DOHH2 (cell line): ENCODE results near the gene HNRNPD.
"Not testable (repeated sequence)": the region's sequence is repeated elsewhere in the genome, so short reads cannot be mapped to it uniquely, and the experiment has no call there.

ENCODE experiments used
- H3F3A ChIP-seq: fragments of 200-600 bp; sonication (generic), shearing (Covaris generic); 2 replicates; pipeline ENCODE4 v1.6.0; 2016; ENCODE audit warnings: antibody characterized with exemption, mild to moderate bottlenecking; ENCODE audit not compliant: control insufficient read depth, insufficient read depth
- H3K27ac ChIP-seq: fragments of 200-600 bp; sonication (generic); 2 replicates; pipeline ENCODE4 v1.5.1; 2014; ENCODE audit warnings: low read depth, mild to moderate bottlenecking, low read length, moderate library complexity
- H3K27me3 ChIP-seq: fragments of 200-600 bp; sonication (generic); 2 replicates; pipeline ENCODE4 v1.6.1; 2014; ENCODE audit warnings: mild to moderate bottlenecking, low read length, mixed read lengths; ENCODE audit not compliant: control insufficient read depth
- H3K36me3 ChIP-seq: fragments of 200-600 bp; sonication (generic); 2 replicates; pipeline ENCODE4 v1.6.1; 2014; ENCODE audit warnings: mild to moderate bottlenecking, low read length, moderate library complexity, mixed read lengths; ENCODE audit not compliant: control insufficient read depth
- H3K4me1 ChIP-seq: fragments of 200-600 bp; sonication (generic); 2 replicates; pipeline ENCODE4 v1.6.1; 2014; ENCODE audit warnings: mild to moderate bottlenecking, low read length, mixed read lengths; ENCODE audit not compliant: control insufficient read depth
- H3K4me2 ChIP-seq: fragments of 200-600 bp; sonication (generic); 2 replicates; pipeline ENCODE4 v1.6.0; 2014; ENCODE audit warnings: mild to moderate bottlenecking, low read length, moderate library complexity
- H3K4me3 ChIP-seq: fragments of 200-600 bp; sonication (generic); 2 replicates; pipeline ENCODE4 v1.5.1; 2014; ENCODE audit warnings: mild to moderate bottlenecking, low read length, mixed read lengths
- H3K79me2 ChIP-seq: fragments of 200-600 bp; sonication (generic); 2 replicates; pipeline ENCODE4 v1.6.1; 2014; ENCODE audit warnings: mild to moderate bottlenecking, low read length, mixed read lengths; ENCODE audit not compliant: control insufficient read depth
- H3K9me2 ChIP-seq: fragments of 200-600 bp; sonication (generic); replicated peaks from 2 replicates; pipeline ENCODE4 v1.6.1; 2014; ENCODE audit warnings: mild to moderate bottlenecking, low read length, mixed read lengths; ENCODE audit not compliant: control insufficient read depth
- H3K9me3 ChIP-seq: fragments of 200-600 bp; sonication (generic); 2 replicates; pipeline ENCODE4 v1.6.1; 2014; ENCODE audit warnings: antibody characterized with exemption, low read length, mixed read lengths; ENCODE audit not compliant: control insufficient read depth, insufficient read depth
- H4K20me1 ChIP-seq: fragments of 200-600 bp; sonication (generic); 2 replicates; pipeline ENCODE4 v1.6.0; 2014; ENCODE audit warnings: low read depth, mild to moderate bottlenecking, antibody characterized with exemption, low read length, moderate library complexity; ENCODE audit not compliant: control insufficient read depth, insufficient read depth
- CTCF ChIP-seq: fragments of 200-600 bp; sonication (generic); IDR thresholded peaks from one replicate; pipeline ENCODE4 v1.5.1; 2014; ENCODE audit warnings: antibody characterized with exemption, mild to moderate bottlenecking, low read depth, low read length; ENCODE audit not compliant: poor library complexity, severe bottlenecking
- EZH2phosphoT487 ChIP-seq: fragments of 200-600 bp; sonication (generic); IDR thresholded peaks from 2 replicates; pipeline ENCODE4 v1.6.1; 2017; ENCODE audit warnings: borderline replicate concordance, mild to moderate bottlenecking, antibody characterized with exemption, low read length, moderate library complexity, mixed read lengths

HNRNPD gene

GRCh38 chr4:82346126-82346525, 27.7 kb downstream of the HNRNPD start:
- H3K79me2 ChIP-seq = no peaks in the 10 kb centered on the region
- no peak overlapping the region for H3K4me2 ChIP-seq
- H3K4me1 ChIP-seq = no peaks in the 10 kb centered on the region
- no peak overlapping the region for H3K4me3 ChIP-seq
- H4K20me1 ChIP-seq = 0 out of 2 replicates have a peak, but pooled peaks cover 2% of the 10 kb centered on the region
- H3K9me2 ChIP-seq = no peaks in the 10 kb centered on the region
- H3F3A ChIP-seq = peaks cover 57% of the 10 kb centered on the region
- no peaks in the 10 kb centered on the region for H3K9me3 ChIP-seq
- no peaks in the 10 kb centered on the region for H3K27me3 ChIP-seq
- H3K36me3 ChIP-seq = peaks cover 27% of the 10 kb centered on the region
- no peak overlapping the region for H3K27ac ChIP-seq
- no peak for TF ChIP-seq EZH2phosphoT487

GRCh38 chr4:82335043-82335442, 38.7 kb downstream of the HNRNPD start:
- Histone ChIP-seq H3F3A (0 out of 2 replicates have a peak, but pooled peaks cover 2% of the 10 kb centered on the region), H3K27ac (no peak overlapping the region), H3K4me1 (no peaks in the 10 kb centered on the region), H3K4me3 (no peak overlapping the region), H3K9me2 (no peaks in the 10 kb centered on the region), H3K79me2 (no peaks in the 10 kb centered on the region), H3K36me3 (no peaks in the 10 kb centered on the region; the same call in 1 of the 2 replicates), H3K27me3 (no peaks in the 10 kb centered on the region), H4K20me1 (no peaks in the 10 kb centered on the region), H3K4me2 (no peak overlapping the region), H3K9me3 (peaks cover 7% of the 10 kb centered on the region; the same call in 1 of the 2 replicates)
- TF ChIP-seq CTCF (no peak), EZH2phosphoT487 (no peak)

GRCh38 chr4:82333641-82334040, 40.1 kb downstream of the HNRNPD start:
- not testable (repeated sequence) for H3K9me3 ChIP-seq, H3K79me2 ChIP-seq, H3K36me3 ChIP-seq, H3F3A ChIP-seq, H3K4me1 ChIP-seq, H3K9me2 ChIP-seq, H3K27me3 ChIP-seq, H3K4me3 ChIP-seq, H4K20me1 ChIP-seq, H3K27ac ChIP-seq, H3K4me2 ChIP-seq

GRCh38 chr4:82331814-82332213, 42.0 kb downstream of the HNRNPD start:
- no peak overlapping the region for H3K27ac ChIP-seq
- peaks cover 7% of the 10 kb centered on the region; the same call in 1 of the 2 replicates for H3K9me3 ChIP-seq
- TF ChIP-seq EZH2phosphoT487 = no peak
- TF ChIP-seq CTCF = no peak
- no peaks in the 10 kb centered on the region for H3F3A ChIP-seq
- H3K4me2 ChIP-seq = no peak overlapping the region
- H3K27me3 ChIP-seq = no peaks in the 10 kb centered on the region
- no peaks in the 10 kb centered on the region for H4K20me1 ChIP-seq
- no peak overlapping the region for H3K4me3 ChIP-seq
- H3K79me2 ChIP-seq = no peaks in the 10 kb centered on the region
- H3K9me2 ChIP-seq = no peaks in the 10 kb centered on the region
- no peaks in the 10 kb centered on the region for H3K4me1 ChIP-seq
- no peaks in the 10 kb centered on the region for H3K36me3 ChIP-seq
